GM20000 (cell line): Measurements from ENCODE around the gene SHISA2.

Source experiments
- DNase-seq: peaks from one replicate; pipeline ENCODE4 v3.0.0; 2012; ENCODE audit warnings: low spot score
- TF ChIP-seq, protein P1 (sequence below): IDR thresholded peaks from 2 replicates; pipeline ENCODE4 v1.5.1; 2012; ENCODE audit warnings: mild to moderate bottlenecking, control low read depth; ENCODE audit errors: extremely low read depth, missing control alignments

SHISA2 gene

DNA sequence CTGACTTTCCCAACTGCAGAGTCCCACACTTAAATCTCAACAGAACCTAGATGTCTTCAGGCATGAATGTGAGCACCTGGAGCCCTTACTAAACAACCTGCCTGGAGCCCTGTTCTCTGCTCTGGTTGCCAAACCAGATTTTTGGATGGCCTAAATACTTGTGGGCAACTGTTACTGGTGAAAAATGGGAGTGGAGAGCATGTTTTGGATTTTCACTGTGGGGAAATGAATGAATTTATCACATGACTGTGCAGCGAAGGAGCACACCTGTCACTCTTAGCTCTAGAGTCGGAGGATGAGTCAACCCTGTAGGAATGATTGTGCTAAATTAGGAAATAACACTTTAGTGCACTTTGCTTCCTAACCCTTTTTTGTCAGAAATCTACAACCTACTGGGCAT is 30.3 kb downstream of the SHISA2 start:
- no peak for DNase-seq
- TF ChIP-seq, protein P1, sequence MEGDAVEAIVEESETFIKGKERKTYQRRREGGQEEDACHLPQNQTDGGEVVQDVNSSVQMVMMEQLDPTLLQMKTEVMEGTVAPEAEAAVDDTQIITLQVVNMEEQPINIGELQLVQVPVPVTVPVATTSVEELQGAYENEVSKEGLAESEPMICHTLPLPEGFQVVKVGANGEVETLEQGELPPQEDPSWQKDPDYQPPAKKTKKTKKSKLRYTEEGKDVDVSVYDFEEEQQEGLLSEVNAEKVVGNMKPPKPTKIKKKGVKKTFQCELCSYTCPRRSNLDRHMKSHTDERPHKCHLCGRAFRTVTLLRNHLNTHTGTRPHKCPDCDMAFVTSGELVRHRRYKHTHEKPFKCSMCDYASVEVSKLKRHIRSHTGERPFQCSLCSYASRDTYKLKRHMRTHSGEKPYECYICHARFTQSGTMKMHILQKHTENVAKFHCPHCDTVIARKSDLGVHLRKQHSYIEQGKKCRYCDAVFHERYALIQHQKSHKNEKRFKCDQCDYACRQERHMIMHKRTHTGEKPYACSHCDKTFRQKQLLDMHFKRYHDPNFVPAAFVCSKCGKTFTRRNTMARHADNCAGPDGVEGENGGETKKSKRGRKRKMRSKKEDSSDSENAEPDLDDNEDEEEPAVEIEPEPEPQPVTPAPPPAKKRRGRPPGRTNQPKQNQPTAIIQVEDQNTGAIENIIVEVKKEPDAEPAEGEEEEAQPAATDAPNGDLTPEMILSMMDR: no peak

- DNase-seq: no peak
- TF ChIP-seq, protein P1: no peak
Observed at GRCh38 chr13:26020891-26021290, 30.9 kb downstream of the SHISA2 start.

DNA sequence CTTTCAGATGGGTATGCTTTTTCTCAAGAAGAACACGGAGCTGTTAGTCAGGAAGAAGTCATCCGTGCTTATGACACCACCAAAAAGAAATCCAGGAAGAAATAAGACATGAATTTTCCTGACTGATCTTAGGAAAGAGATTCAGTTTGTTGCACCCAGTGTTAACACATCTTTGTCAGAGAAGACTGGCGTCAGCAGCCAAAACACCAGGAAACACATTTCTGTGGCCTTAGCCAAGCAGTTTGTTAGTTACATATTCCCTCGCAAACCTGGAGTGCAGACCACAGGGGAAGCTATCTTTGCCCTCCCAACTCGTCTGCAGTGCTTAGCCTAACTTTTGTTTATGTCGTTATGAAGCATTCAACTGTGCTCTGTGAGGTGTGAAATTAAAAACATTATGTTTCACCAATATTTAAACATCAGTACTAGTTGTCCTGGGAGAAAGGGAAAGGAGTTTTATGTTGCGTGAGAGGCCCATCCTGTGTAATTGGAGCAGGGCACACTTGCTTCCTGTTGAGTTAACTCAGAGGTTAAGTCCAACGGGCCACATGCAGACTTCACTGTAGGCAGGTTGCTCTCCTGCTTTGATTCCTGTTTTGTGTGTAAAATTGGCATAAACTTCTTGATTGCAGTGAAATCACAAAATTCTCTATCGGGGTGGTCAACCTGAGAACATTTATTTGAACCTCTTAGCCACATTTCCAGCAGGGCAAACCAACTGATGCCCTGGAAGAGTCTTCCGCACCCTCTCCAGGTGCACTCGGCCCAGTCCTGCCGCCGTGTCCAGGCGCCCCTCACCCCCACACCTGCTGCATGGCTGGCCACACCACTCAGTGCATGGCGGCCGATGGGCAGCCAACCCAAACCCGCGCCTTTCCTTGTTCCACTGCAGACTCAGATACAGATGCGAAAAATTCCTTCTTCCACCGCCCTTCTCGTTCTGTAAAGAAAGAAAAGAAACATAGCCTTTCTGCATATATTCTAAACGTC is 31.6 kb downstream of the SHISA2 start:
- TF ChIP-seq, protein P1: no peak
- no peak for DNase-seq

GRCh38 chr13:26019251-26019650 is 32.6 kb downstream of the SHISA2 start:
- no peak for DNase-seq
- TF ChIP-seq, protein P1: no peak

GRCh38 chr13:26017932-26018665 is 33.7 kb downstream of the SHISA2 start:
- DNase-seq: peak; percentile 3
- TF ChIP-seq, protein P1: no peak

DNA sequence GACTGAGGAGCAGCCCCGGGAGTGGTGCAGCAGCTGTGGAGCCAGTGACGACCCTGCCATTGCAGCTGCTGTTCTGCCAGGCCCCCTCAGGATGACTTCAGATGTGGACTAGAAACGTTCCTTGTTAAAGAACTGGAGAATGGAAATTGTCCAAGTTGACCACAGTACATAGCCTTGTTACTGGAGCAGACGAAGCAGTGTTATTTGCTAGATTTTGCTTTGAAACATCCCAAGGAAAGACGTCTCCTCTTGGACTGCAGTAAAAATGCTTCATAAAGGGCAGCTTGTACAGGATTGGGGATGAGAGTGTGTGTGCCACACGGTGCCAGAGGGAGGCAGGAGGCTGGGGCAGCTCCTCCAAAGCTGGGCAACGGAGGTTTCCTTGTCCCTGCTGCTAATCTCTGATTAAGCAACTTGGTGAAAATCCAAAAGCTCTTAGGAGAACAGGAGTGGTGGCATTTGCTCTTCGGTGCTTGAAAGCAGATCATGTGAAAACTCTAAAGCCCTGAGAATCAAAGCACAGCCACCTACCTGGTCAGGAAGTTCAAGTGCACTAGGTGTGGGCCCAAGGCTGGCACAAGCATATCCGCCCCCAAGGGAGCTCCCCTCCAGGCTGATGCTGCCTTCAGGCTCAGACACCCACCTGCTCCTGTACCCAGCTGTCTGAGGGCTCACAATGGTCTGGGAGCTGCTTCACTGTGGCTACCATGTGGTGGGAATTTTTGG is 34.5 kb downstream of the SHISA2 start:
- peak; percentile 4 for DNase-seq
- TF ChIP-seq, protein P1: no peak
